WERI-Rb-1 (cell line): Measurements from ENCODE around the gene PANX3.

ENCODE experiments used
- DNase-seq: peaks from one replicate; pipeline ENCODE4 v3.0.0-alpha.2; 2020
- H3K27ac ChIP-seq: fragments of 250-450 bp; sonication (Bioruptor Pico); 2 replicates; pipeline ENCODE4 v1.5.1; 2020; ENCODE audit warnings: mild to moderate bottlenecking, moderate library complexity
- H3K27me3 ChIP-seq: fragments of 250-450 bp; sonication (Bioruptor Pico); 2 replicates; pipeline ENCODE4 v1.5.1; 2021; ENCODE audit warnings: mild to moderate bottlenecking, low read depth, moderate library complexity; ENCODE audit not compliant: insufficient read depth, severe bottlenecking
- H3K36me3 ChIP-seq: fragments of 250-450 bp; sonication (Bioruptor Pico); 2 replicates; pipeline ENCODE4 v1.5.1; 2020; ENCODE audit warnings: mild to moderate bottlenecking, moderate library complexity
- H3K4me3 ChIP-seq: 2 replicates; pipeline ENCODE4 v1.5.1; 2011; ENCODE audit warnings: low read depth, mild to moderate bottlenecking, control low read depth, low read length
- H3K9me3 ChIP-seq: fragments of 250-450 bp; sonication (Bioruptor Pico); 2 replicates; pipeline ENCODE4 v1.5.1; 2021; ENCODE audit warnings: mild to moderate bottlenecking, moderate library complexity; ENCODE audit not compliant: severe bottlenecking
- CTCF ChIP-seq: IDR thresholded peaks from 2 replicates; pipeline ENCODE4 v1.5.1; 2011; ENCODE audit warnings: low read depth, mild to moderate bottlenecking, control low read depth, inconsistent platforms, low read length

PANX3 gene

GRCh38 chr11:124581817-124582216 lies 29.4 kb upstream of the PANX3 start:
- no peaks in the 10 kb centered on the region for H3K27me3 ChIP-seq
- H3K27ac ChIP-seq, result no peak overlapping the region
- no peaks in the 10 kb centered on the region for H3K9me3 ChIP-seq
- no peak overlapping the region for H3K4me3 ChIP-seq
- no peak for TF ChIP-seq CTCF
- no peak for DNase-seq
- no peaks in the 10 kb centered on the region for H3K36me3 ChIP-seq

GRCh38 chr11:124582565-124582964 lies 28.7 kb upstream of the PANX3 start:
- Histone ChIP-seq H3K9me3 (no peaks in the 10 kb centered on the region), H3K27me3 (no peaks in the 10 kb centered on the region), H3K36me3 (no peaks in the 10 kb centered on the region), H3K27ac (no peak overlapping the region), H3K4me3 (no peak overlapping the region)
- DNase-seq, result no peak
- no peak for TF ChIP-seq CTCF

GRCh38 chr11:124583781-124584180 lies 27.4 kb upstream of the PANX3 start:
- Histone ChIP-seq H3K9me3 (no peaks in the 10 kb centered on the region), H3K27me3 (no peaks in the 10 kb centered on the region), H3K36me3 (no peaks in the 10 kb centered on the region), H3K4me3 (no peak overlapping the region), H3K27ac (no peak overlapping the region)
- no peak for TF ChIP-seq CTCF
- DNase-seq, result no peak

GRCh38 chr11:124584681-124585372 lies 26.4 kb upstream of the PANX3 start:
- no peaks in the 10 kb centered on the region for H3K36me3 ChIP-seq
- DNase-seq, result no peak
- H3K27ac ChIP-seq, result no peak overlapping the region
- H3K4me3 ChIP-seq, result no peak overlapping the region
- no peaks in the 10 kb centered on the region for H3K27me3 ChIP-seq
- no peaks in the 10 kb centered on the region for H3K9me3 ChIP-seq
- TF ChIP-seq CTCF, result no peak

GRCh38 chr11:124586238-124586860 lies 24.9 kb upstream of the PANX3 start:
- peak; percentile 52; the same call in 1 of the 2 replicates for TF ChIP-seq CTCF
- Histone ChIP-seq H3K27me3 (no peaks in the 10 kb centered on the region), H3K4me3 (no peak overlapping the region), H3K27ac (no peak overlapping the region), H3K9me3 (no peaks in the 10 kb centered on the region), H3K36me3 (no peaks in the 10 kb centered on the region)
- peak; percentile 36 for DNase-seq
